Measurements from ENCODE around the gene SLFN12L.
"Not testable (repeated sequence)": the region's sequence is repeated elsewhere in the genome, so short reads cannot be mapped to it uniquely, and the experiment has no call there.

The SLFN12L gene

GRCh38 chr17:35515027-35515426, 22.5 kb downstream of the SLFN12L start:
- no peak for TF ChIP-seq CTCF (IDR thresholded peaks at IDR 0.05; ENCODE audit: low read depth, low read length)
- no peak for DNase-seq (ENCODE audit: extremely low read depth, low read depth)

GRCh38 chr17:35514564-35514963, 22.9 kb downstream of the SLFN12L start:
- no peak for TF ChIP-seq CTCF (IDR thresholded peaks at IDR 0.05; ENCODE audit: low read depth, low read length)
- DNase-seq (ENCODE audit: extremely low read depth, low read depth), result no peak

GRCh38 chr17:35510052-35510451, 27.4 kb downstream of the SLFN12L start:
- TF ChIP-seq CTCF (IDR thresholded peaks at IDR 0.05; ENCODE audit: low read depth, low read length), result no peak
- DNase-seq (ENCODE audit: extremely low read depth, low read depth), result no peak

- DNase-seq (ENCODE audit: extremely low read depth, low read depth), result not testable (repeated sequence)
Measured at GRCh38 chr17:35507714-35508113, 29.8 kb downstream of the SLFN12L start.

- no peak for TF ChIP-seq CTCF (IDR thresholded peaks at IDR 0.05; ENCODE audit: low read depth, low read length)
Measured at GRCh38 chr17:35499548-35499947, 37.9 kb downstream of the SLFN12L start.

GRCh38 chr17:35498448-35499178, 38.9 kb downstream of the SLFN12L start:
- DNase-seq (ENCODE audit: extremely low read depth, low read depth), result no peak
- no peak for TF ChIP-seq CTCF (IDR thresholded peaks at IDR 0.05; ENCODE audit: low read depth, low read length)

More at GRCh38 chr17:35499548-35499947, 37.9 kb downstream of the SLFN12L start:
- no peak for DNase-seq (ENCODE audit: extremely low read depth, low read depth)

GRCh38 chr17:35496451-35497290, 40.8 kb downstream of the SLFN12L start:
- DNase-seq (ENCODE audit: extremely low read depth, low read depth), result no peak
- no peak for TF ChIP-seq CTCF (IDR thresholded peaks at IDR 0.05; ENCODE audit: low read depth, low read length)

Measured in AG09319 (cell line).